ENCODE data around the gene EPYC. TPM values are rescaled to one million over a fixed set of nuclear protein-coding genes. Genes with fewer than 3 reads are reported as not detected.
A peak's percentile ranks its signal among the peaks of the same experiment; 100 is the strongest.

EPYC gene
- total and polyA plus RNA-seq, 2 of the 4 experiments (the other 2 are of a cell fraction), result not detected

GRCh38 chr12:90970911-90971310 lies 33.9 kb downstream of the EPYC start:
- no peaks in the 10 kb centered on the region for H3K27me3 ChIP-seq (ENCODE audit: control insufficient read depth, insufficient read depth, low read length)
- no peaks in the 10 kb centered on the region for H3K9me3 ChIP-seq (ENCODE audit: control insufficient read depth, insufficient read depth, low read length)
- dilution Hi-C loops (cut with HindIII; ENCODE audit: low sequenced_read_pairs, unreplicated experiment) (no loop called here), in situ Hi-C loops (cut with MboI; ENCODE audit: low sequenced_read_pairs) (loop anchor here (5.0 to 25.0 kb wide), 2 partner anchors 381 to 1666 kb away; no protein-coding TSS in a partner anchor), intact Hi-C loops (cut with micrococcal nuclease) (no loop called here)
- ChIA-PET POLR2A (ENCODE audit: unreplicated experiment) (no interaction called here), CTCF (interaction anchor here (0.7 kb wide), 1 partner anchor 208 kb away, joined by 3 read pairs; no protein-coding TSS in a partner anchor)
- H2BK120ac ChIP-seq (ENCODE audit: low read depth, low read length), result no peak overlapping the region
- H2AK5ac ChIP-seq (ENCODE audit: low read depth, low read length), result no peak overlapping the region
- ATAC-seq (ENCODE audit: low read depth) (no peak), DNase-seq (no peak)
- H2BK15ac ChIP-seq (ENCODE audit: low read depth, low read length), result 0 out of 3 replicates have a peak overlapping the region, but pooled peaks have one; percentile 2
- no peaks in the 10 kb centered on the region for H3K79me1 ChIP-seq (ENCODE audit: low read depth in 1 of 2, low read length in 2 of 2)
- H3K56ac ChIP-seq (ENCODE audit: extremely low read depth, insufficient read depth, low read length), result no peak overlapping the region
- peak overlapping the region; percentile 18; the same call in 1 of the 2 replicates for H3K18ac ChIP-seq (ENCODE audit: low read depth, low read length)
- peak overlapping the region; percentile 24; the same call in 1 of the 2 replicates for H2BK20ac ChIP-seq (ENCODE audit: low read depth, low read length)
- TF ChIP-seq CEBPB (IDR thresholded peaks at IDR 0.05; ENCODE audit: low read depth, low read length) (no peak), FOS (IDR thresholded peaks at IDR 0.05; ENCODE audit: low read depth, low read length) (no peak), SMC3 (IDR thresholded peaks at IDR 0.05; ENCODE audit: low read depth, low read length) (no peak), CHD1 (IDR thresholded peaks at IDR 0.05; ENCODE audit: low read depth, low read length) (no peak), NFE2L2 (IDR thresholded peaks at IDR 0.05; ENCODE audit: low read depth, low read length) (no peak), RAD21 (IDR thresholded peaks at IDR 0.05; ENCODE audit: low read length) (no peak)
- H3K9me1 ChIP-seq (ENCODE audit: insufficient read depth, low read length), result 0 out of 2 replicates have a peak, but pooled peaks cover 4% of the 10 kb centered on the region
- H4K20me1 ChIP-seq (ENCODE audit: insufficient read depth, low read length), result no peaks in the 10 kb centered on the region
- peaks cover 10% of the 10 kb centered on the region for H3K4me1 ChIP-seq (ENCODE audit: control insufficient read depth, insufficient read depth, low read length)
- H2AFZ ChIP-seq (replicated peaks; ENCODE audit: low read length, poor library complexity), result no peak overlapping the region
- H4K91ac ChIP-seq (ENCODE audit: insufficient read depth, low read depth, low read length), result no peak overlapping the region
- H2AK9ac ChIP-seq (replicated peaks; ENCODE audit: low read depth, low read length, poor library complexity), result no peak overlapping the region
- BruUV-seq (replicated peaks), result no TSS peak
- H2BK5ac ChIP-seq (ENCODE audit: low read depth, low read length, poor library complexity, severe bottlenecking), result no peak overlapping the region
- H3K27ac ChIP-seq (ENCODE audit: insufficient read depth, low read length), result no peak overlapping the region
- no peak overlapping the region for H3K4me3 ChIP-seq (ENCODE audit: insufficient read depth, low read depth, low read length)
- H4K8ac ChIP-seq (ENCODE audit: low read depth in 2 of 2, low read length in 2 of 2), result no peak overlapping the region
- H3K36me3 ChIP-seq (ENCODE audit: control insufficient read depth, insufficient read depth, low read length), result no peaks in the 10 kb centered on the region
- no peak overlapping the region for H3K14ac ChIP-seq (replicated peaks; ENCODE audit: low read depth, low read length)
- no peak overlapping the region for H3K9ac ChIP-seq (ENCODE audit: low read depth, low read length)
- no peak overlapping the region for H3K23ac ChIP-seq (ENCODE audit: low read depth, low read length)
- no peak overlapping the region for H3K4me2 ChIP-seq (ENCODE audit: low read depth, low read length)
- H4K5ac ChIP-seq (ENCODE audit: low read depth, low read length), result no peak overlapping the region
- H3K4ac ChIP-seq (ENCODE audit: low read depth, low read length), result 0 out of 2 replicates have a peak overlapping the region, but pooled peaks have one; percentile 1

Measured in IMR-90 (cell line).